DND-41 (cell line): ENCODE data around the gene STAT6.
A peak's percentile ranks its signal among the peaks of the same experiment; 100 is the strongest.

Experiments
- ATAC-seq: fragments of 200-7000 bp; cut with Tn5 transposase; 3 replicates; pipeline ENCODE4 v1.9.1; 2021; ENCODE audit warnings: low read depth; ENCODE audit not compliant: insufficient read depth
- DNase-seq: peaks from one replicate; pipeline ENCODE4 v3.0.0-alpha.2; 2020
- H2AFZ ChIP-seq: 2 replicates; pipeline ENCODE4 v1.6.0; 2012; ENCODE audit warnings: low read depth, low read length
- H3K27ac ChIP-seq: 2 replicates; pipeline ENCODE4 v1.5.1; 2012; ENCODE audit warnings: low read length, inconsistent platforms
- H3K27me3 ChIP-seq: fragments of 200-600 bp; sonication (generic); 2 replicates; pipeline ENCODE4 v1.6.0; 2012; ENCODE audit warnings: low read length, mild to moderate bottlenecking, inconsistent platforms; ENCODE audit not compliant: insufficient read depth, poor library complexity
- H3K36me3 ChIP-seq: 2 replicates; pipeline ENCODE4 v1.5.1; 2012; ENCODE audit warnings: low read length, inconsistent platforms; ENCODE audit not compliant: insufficient read depth
- H3K4me1 ChIP-seq: 2 replicates; pipeline ENCODE4 v1.5.1; 2012; ENCODE audit warnings: mild to moderate bottlenecking, low read length; ENCODE audit not compliant: insufficient read depth
- H3K4me2 ChIP-seq: 2 replicates; pipeline ENCODE4 v1.6.0; 2012; ENCODE audit warnings: mild to moderate bottlenecking, moderate library complexity, low read length, inconsistent platforms; ENCODE audit not compliant: insufficient read depth
- H3K4me3 ChIP-seq, 2 experiments: fragments of 200-600 bp in 1 of 2; shearing (Covaris generic) in 1 of 2; 2 replicates each; pipeline ENCODE4 v1.5.1; 2012 to 2016; ENCODE audit warnings: inconsistent platforms in 2 of 2, low read length in 2 of 2, mild to moderate bottlenecking in 2 of 2, low read depth in 1 of 2, moderate library complexity in 1 of 2
- H3K79me2 ChIP-seq: 2 replicates; pipeline ENCODE4 v1.6.0; 2012; ENCODE audit warnings: low read length, inconsistent platforms; ENCODE audit not compliant: insufficient read depth
- H3K9ac ChIP-seq: 2 replicates; pipeline ENCODE4 v1.6.0; 2012; ENCODE audit warnings: low read depth, mild to moderate bottlenecking, inconsistent platforms, low read length, moderate library complexity
- H3K9me3 ChIP-seq: 2 replicates; pipeline ENCODE4 v1.5.1; 2012; ENCODE audit warnings: low read length, moderate library complexity, mild to moderate bottlenecking, inconsistent platforms; ENCODE audit not compliant: insufficient read depth, severe bottlenecking
- H4K20me1 ChIP-seq: 2 replicates; pipeline ENCODE4 v1.6.0; 2012; ENCODE audit warnings: low read length; ENCODE audit not compliant: insufficient read depth
- EZH2 ChIP-seq: IDR thresholded peaks from 3 replicates; pipeline ENCODE4 v1.6.1; 2012; ENCODE audit warnings: borderline replicate concordance, low read depth, mild to moderate bottlenecking, moderate library complexity, low read length, inconsistent platforms; ENCODE audit not compliant: severe bottlenecking
- TF ChIP-seq, protein P1 (sequence below): IDR thresholded peaks from 2 replicates; pipeline ENCODE4 v1.5.1; 2012; ENCODE audit warnings: borderline replicate concordance, low read length, moderate library complexity, mild to moderate bottlenecking; ENCODE audit not compliant: poor library complexity, severe bottlenecking; ENCODE audit errors: extremely low read depth

STAT6 gene

DNA sequence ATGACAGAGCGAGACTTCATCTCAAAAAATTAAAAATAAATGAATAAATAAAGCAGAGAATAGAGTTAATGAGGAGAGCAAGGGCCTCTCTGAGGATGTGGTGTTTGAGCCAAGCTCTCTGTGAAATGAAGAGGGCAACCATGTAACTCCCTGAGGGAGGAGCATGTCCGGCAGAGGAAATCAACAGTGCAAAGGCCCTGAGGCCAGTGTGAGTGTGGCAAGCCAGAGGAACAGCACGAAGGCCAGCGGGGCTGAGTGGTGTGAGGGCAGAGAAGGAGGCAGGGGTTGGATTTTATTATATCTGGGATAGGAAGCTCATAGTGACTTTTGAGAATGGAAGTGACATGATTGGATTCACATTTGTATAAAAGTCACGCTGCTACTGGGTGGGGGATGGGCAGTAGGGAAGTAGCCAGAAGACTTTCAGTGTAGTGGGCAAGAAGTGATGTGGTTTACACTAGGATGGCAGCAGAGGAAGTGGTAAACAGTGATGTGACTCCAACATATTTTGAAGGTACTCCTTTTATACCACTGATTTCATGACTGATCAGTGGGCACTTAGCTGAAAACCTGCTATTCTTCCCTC lies 46.5 kb upstream of the STAT6 start:
- Histone ChIP-seq H3K27me3 (no peaks in the 10 kb centered on the region), H3K27ac (no peak overlapping the region), H4K20me1 (0 out of 2 replicates have a peak, but pooled peaks cover under 1% of the 10 kb centered on the region), H3K4me3 (no peak overlapping the region), H3K9me3 (no peaks in the 10 kb centered on the region), H3K4me2 (no peak overlapping the region), H3K9ac (no peak overlapping the region), H3K79me2 (no peaks in the 10 kb centered on the region), H3K4me1 (0 out of 2 replicates have a peak, but pooled peaks cover 6% of the 10 kb centered on the region), H3K36me3 (no peaks in the 10 kb centered on the region), H2AFZ (no peak overlapping the region)
- ATAC-seq (peak; percentile 58; the same call in 1 of the 3 replicates), DNase-seq (peak; percentile 29)
- TF ChIP-seq EZH2, result no peak
- TF ChIP-seq, protein P1, sequence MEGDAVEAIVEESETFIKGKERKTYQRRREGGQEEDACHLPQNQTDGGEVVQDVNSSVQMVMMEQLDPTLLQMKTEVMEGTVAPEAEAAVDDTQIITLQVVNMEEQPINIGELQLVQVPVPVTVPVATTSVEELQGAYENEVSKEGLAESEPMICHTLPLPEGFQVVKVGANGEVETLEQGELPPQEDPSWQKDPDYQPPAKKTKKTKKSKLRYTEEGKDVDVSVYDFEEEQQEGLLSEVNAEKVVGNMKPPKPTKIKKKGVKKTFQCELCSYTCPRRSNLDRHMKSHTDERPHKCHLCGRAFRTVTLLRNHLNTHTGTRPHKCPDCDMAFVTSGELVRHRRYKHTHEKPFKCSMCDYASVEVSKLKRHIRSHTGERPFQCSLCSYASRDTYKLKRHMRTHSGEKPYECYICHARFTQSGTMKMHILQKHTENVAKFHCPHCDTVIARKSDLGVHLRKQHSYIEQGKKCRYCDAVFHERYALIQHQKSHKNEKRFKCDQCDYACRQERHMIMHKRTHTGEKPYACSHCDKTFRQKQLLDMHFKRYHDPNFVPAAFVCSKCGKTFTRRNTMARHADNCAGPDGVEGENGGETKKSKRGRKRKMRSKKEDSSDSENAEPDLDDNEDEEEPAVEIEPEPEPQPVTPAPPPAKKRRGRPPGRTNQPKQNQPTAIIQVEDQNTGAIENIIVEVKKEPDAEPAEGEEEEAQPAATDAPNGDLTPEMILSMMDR, result no peak

DNA sequence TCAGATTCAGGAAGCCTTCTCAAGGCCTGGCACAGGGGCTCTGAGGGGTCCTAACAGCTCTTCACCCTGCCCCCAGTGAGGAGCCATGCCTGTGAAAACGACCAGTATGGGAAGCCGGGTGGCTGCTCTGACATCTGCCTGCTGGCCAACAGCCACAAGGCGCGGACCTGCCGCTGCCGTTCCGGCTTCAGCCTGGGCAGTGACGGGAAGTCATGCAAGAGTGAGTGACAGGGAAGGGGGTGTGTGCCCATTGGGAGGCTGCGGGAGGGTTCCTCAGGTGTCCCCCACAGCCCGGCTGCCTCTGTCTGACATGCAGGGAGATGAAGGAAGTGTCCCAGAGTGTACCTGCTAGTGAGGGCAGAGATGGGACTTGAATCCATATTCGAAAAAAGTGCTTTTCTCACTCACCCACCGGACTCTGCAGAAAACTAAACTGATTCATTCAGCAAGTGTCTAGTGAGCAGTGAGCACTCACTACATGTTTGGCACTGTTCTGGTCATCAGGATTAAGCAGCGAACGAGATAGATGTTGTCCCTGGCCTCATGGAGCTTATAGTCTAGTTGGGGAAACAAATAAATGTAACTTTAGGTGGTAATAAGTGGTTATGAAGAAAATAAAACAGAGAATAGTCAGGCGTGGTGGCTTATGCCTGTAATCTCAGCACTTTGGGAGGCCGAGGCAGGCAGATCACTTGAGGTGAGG lies 45.7 kb upstream of the STAT6 start:
- H3K79me2 ChIP-seq, result no peaks in the 10 kb centered on the region
- H3K36me3 ChIP-seq, result no peaks in the 10 kb centered on the region
- H3K27ac ChIP-seq, result no peak overlapping the region
- no peak overlapping the region for H3K9ac ChIP-seq
- ATAC-seq (no peak), DNase-seq (no peak)
- TF ChIP-seq, protein P1, result no peak
- no peak for TF ChIP-seq EZH2
- no peak overlapping the region for H3K4me2 ChIP-seq
- no peaks in the 10 kb centered on the region for H3K27me3 ChIP-seq
- no peak overlapping the region for H2AFZ ChIP-seq
- H3K9me3 ChIP-seq, result no peaks in the 10 kb centered on the region
- H3K4me3 ChIP-seq, result no peak overlapping the region
- no peaks in the 10 kb centered on the region for H4K20me1 ChIP-seq
- H3K4me1 ChIP-seq, result 0 out of 2 replicates have a peak, but pooled peaks cover 6% of the 10 kb centered on the region

DNA sequence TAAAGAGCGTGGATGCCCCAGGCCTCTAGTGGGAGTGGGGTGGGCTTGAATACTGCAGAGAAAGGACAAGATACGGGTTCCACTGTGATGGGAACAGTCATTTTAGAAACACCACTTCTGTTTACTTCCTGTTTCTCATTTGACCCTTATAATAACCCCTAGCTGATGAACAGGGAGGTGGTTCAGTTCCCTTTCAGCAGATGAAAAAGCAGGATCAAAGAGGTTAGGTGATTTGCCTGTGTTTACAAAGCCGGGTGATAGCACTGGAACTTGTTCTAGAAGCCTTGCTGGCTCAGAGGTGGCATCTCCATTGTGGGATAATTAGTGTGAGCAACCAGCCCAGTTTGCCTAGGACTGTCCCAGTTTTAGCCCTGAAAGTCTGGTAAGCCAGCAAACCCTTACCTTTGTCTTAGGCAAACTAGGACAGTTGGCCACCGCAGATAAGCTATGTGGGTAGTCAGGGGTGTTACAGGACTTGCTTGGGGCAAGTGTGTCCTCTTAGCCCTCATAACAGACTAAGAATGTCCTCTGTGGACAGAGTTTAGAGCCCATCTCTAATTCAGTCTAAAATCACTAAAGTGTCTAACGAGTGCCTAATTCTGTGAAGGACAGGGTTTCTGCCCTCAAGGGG lies 43.8 kb upstream of the STAT6 start:
- Histone ChIP-seq H4K20me1 (no peaks in the 10 kb centered on the region), H3K4me3 (no peak overlapping the region), H3K4me1 (0 out of 2 replicates have a peak, but pooled peaks cover 6% of the 10 kb centered on the region), H3K9me3 (no peaks in the 10 kb centered on the region), H3K79me2 (no peaks in the 10 kb centered on the region), H3K4me2 (no peak overlapping the region), H3K27ac (no peak overlapping the region), H3K36me3 (no peaks in the 10 kb centered on the region), H2AFZ (no peak overlapping the region), H3K27me3 (no peaks in the 10 kb centered on the region), H3K9ac (no peak overlapping the region)
- DNase-seq (no peak), ATAC-seq (no peak)
- TF ChIP-seq, protein P1, result no peak
- no peak for TF ChIP-seq EZH2
